Inferior parietal cortex (tissue), 1 donor: ENCODE data around the gene HBP1.
A peak's percentile ranks its signal among the peaks of the same experiment; 100 is the strongest.
"Not testable (repeated sequence)": the region's sequence is repeated elsewhere in the genome, so short reads cannot be mapped to it uniquely, and the experiment has no call there.

Experiments used
- DNase-seq: peaks from one replicate; pipeline ENCODE4 v3.0.0-alpha.2; 2016; ENCODE audit errors: extremely low spot score

Gene HBP1

GRCh38 chr7:107228291-107228690, 59.5 kb downstream of the HBP1 start:
- DNase-seq: no peak

- peak; percentile 1 for DNase-seq
These were observed 61.5 kb downstream of the HBP1 start for GRCh38 chr7:107230334-107230733.

GRCh38 chr7:107232568-107233090, 63.8 kb downstream of the HBP1 start:
- DNase-seq: no peak

- DNase-seq: no peak
These were observed 64.4 kb downstream of the HBP1 start for GRCh38 chr7:107233174-107233573.

GRCh38 chr7:107233981-107234380, 65.2 kb downstream of the HBP1 start:
- no peak for DNase-seq

GRCh38 chr7:107234436-107234835, 65.6 kb downstream of the HBP1 start:
- peak; percentile 58 for DNase-seq

- peak; percentile 65 for DNase-seq
These were observed 68.1 kb downstream of the HBP1 start for GRCh38 chr7:107236862-107237261.

GRCh38 chr7:107237451-107237850, 68.6 kb downstream of the HBP1 start:
- no peak for DNase-seq

- DNase-seq: no peak
These were observed 73.5 kb downstream of the HBP1 start for GRCh38 chr7:107242267-107242666.

- no peak for DNase-seq
These were observed 75.8 kb downstream of the HBP1 start for GRCh38 chr7:107244613-107245012.

GRCh38 chr7:107246836-107247235, 78.0 kb downstream of the HBP1 start:
- DNase-seq: not testable (repeated sequence)

GRCh38 chr7:107248551-107249316, 79.9 kb downstream of the HBP1 start:
- no peak for DNase-seq

GRCh38 chr7:107251963-107252362, 83.2 kb downstream of the HBP1 start:
- DNase-seq: no peak
